GM12873 (cell line): ENCODE measurements around the gene U2AF1L4.

Experiments used
- CTCF ChIP-seq: IDR thresholded peaks from 2 replicates; pipeline ENCODE4 v1.5.1; 2012; ENCODE audit warnings: low read depth, mild to moderate bottlenecking, moderate library complexity, low read length, control low read depth; ENCODE audit not compliant: insufficient read depth; ENCODE audit errors: missing control alignments

Gene U2AF1L4

DNA sequence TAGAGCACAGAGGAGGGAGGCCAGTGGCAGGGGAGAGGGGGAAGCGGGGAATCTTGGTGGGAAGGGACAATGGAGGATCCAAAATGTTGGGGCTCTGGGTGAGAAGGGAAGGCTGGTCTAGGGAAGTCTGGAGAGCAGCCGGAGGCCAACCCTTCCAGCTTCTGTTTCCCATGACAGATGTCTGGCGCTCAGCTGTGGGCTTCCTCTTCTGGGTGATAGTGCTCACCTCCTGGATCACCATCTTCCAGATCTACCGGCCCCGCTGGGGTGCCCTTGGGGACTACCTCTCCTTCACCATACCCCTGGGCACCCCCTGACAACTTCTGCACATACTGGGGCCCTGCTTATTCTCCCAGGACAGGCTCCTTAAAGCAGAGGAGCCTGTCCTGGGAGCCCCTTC lies 1.3 kb upstream of the U2AF1L4 start:
- TF ChIP-seq CTCF, result no peak

DNA sequence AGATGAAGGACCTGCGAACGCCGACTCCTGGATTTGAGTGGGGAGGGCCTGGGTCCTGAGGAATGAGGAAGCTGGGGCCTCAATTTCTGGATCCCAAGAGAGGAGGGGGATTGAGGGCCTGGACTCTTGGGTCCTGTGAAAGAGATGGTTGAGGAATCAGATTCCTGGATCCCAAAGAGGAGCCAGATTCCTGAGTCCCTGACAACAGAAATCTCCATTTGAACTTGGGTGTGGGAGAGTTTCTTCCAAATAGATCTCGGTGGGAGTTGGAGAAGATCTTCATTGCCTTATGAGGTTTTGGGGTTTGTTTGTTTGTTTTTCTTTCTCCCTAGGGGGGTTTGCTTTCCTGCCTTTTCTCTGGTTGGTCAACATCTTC lies 857 bp upstream of the U2AF1L4 start:
- TF ChIP-seq CTCF, result no peak

GRCh38 chr19:35744430-35745327 lies 539 bp downstream of the U2AF1L4 start:
- TF ChIP-seq CTCF, result peak; percentile 26

DNA sequence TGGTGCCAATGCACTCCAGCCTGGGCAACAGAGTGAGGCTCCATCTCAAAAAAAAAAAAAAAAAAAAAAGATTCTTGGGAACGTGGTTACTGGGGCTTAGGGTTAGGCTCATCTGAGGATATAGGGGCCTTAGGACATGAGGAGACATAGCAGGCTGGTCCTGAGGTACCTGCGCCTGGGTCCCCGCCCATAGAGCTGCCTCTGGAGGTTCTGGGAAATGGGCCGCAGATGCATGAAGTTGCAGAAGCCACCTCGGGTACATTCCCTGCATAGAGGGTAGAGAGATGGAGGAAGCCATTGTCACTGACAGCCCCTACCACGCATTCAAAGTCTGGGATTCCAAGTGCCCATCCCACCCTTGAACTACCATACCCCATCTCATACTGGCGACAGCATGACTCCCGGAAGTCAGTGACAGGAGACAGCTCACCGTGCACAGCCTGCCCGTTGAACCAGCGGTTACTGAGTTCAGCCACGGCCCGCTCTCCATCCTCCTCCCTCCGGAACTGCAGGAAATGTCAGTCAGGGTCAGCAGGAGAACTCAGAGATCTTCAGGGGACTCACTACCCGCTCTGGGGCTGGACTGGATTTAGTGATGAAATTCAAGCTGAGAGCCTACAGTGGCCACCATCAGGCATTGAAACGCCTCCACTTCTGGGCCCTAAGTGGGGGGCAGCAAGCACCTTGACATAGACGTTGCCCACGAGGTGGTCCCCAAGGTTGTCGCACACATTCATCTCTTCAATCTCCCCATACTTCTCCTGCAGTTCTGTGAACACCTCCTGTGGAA lies 1.4 kb downstream of the U2AF1L4 start:
- no peak for TF ChIP-seq CTCF

DNA sequence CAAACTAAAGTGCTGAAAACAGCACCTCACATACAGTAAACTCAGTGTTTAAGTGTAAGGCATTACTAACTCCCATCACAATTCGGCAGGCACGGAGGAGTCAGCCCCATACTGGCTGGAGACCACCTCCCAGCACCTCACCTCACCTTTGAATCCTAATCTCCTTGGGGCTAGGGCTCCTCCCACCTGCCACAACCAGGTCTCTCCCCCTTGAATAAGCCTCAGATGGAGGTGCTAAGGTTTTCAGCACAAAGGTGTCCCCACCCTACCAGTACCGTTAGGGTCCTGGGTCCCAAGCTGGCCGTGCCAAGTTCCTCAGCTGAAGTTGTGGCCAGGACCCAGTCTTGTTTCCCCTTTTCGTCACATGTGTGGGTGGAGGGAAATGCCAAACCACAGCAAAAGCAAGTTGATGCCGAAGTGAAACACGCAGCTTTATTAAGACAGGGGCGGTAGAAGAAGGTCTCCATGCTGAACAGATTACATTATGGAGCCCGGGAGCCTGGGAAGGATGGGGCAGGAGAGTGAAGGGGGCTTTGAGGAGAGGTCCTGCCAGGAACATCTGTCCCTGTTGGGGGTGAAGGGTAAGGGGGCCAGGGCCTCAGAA lies 3.0 kb downstream of the U2AF1L4 start, which contains the start of gene IGFLR1:
Gene IGFLR1 (minus strand): TSS at position 332 of the 604 bp plus-strand sequence. CDS start 1,272 bp downstream, outside the sequence.
- no peak for TF ChIP-seq CTCF

DNA sequence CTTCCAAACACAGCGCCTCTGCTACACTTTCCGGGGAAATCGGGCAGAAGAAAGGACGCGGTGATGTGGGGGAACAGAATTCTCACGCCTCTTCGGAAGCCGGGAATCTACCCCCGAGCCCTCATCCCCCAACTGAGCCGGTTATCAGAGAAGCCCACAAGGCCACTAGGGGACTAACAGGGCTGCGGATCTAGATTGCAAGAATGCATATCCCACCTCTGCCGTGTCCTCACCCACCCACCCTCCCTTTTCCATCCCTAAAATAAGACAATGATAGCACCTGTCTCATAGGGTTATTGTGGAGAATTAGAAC lies 4.1 kb downstream of the U2AF1L4 start:
- peak; percentile 18 for TF ChIP-seq CTCF
